Tibial nerve (tissue), 4 donors: ENCODE measurements around the gene PECR.
"Not testable (repeated sequence)": the region's sequence is repeated elsewhere in the genome, so short reads cannot be mapped to it uniquely, and the experiment has no call there.

Source experiments
- EP300 ChIP-seq, 2 donors: sonication (generic); formaldehyde crosslinking; IDR thresholded peaks; one replicate each; pipeline ENCODE4 v1.6.1; 2017; ENCODE audit warnings: antibody characterized with exemption in 2 of 2, mild to moderate bottlenecking in 1 of 2
- POLR2A ChIP-seq, 2 donors: fragments of 450-650 bp; IDR thresholded peaks; one replicate each; pipeline ENCODE4 v1.6.1; 2017; ENCODE audit warnings: antibody characterized with exemption in 2 of 2, mild to moderate bottlenecking in 2 of 2, moderate library complexity in 2 of 2
- TF ChIP-seq, protein P1 (sequence below), 5 experiments: fragments of 200-600 bp in 3 of 5; fragments of 450-650 bp in 2 of 5; sonication (generic) in 3 of 5; IDR thresholded peaks; one replicate each; pipeline ENCODE4 v1.5.1; 2016 to 2019; ENCODE audit warnings: antibody characterized with exemption in 5 of 5, mild to moderate bottlenecking in 3 of 5, moderate library complexity in 2 of 5

DNA sequence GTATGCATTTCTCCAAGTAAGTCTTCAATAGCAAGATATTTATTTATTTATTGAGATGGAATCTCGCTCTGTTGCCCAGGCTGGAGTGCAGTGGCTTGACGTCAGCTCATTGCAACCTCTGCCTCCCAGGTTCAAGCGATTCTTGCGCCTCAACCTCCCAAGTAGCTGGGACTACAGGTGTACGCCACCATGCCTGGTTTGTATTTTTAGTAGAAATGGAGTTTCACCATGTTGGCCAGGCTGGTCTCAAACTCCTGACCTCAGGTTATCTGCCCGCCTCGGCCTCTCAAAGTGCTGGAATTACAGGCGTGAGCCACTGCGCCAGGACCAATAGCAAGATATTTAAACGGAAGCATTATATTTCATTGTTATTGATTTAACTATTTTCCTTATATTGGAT, 1.6 kb downstream of the PECR start:
- TF ChIP-seq, protein P1, sequence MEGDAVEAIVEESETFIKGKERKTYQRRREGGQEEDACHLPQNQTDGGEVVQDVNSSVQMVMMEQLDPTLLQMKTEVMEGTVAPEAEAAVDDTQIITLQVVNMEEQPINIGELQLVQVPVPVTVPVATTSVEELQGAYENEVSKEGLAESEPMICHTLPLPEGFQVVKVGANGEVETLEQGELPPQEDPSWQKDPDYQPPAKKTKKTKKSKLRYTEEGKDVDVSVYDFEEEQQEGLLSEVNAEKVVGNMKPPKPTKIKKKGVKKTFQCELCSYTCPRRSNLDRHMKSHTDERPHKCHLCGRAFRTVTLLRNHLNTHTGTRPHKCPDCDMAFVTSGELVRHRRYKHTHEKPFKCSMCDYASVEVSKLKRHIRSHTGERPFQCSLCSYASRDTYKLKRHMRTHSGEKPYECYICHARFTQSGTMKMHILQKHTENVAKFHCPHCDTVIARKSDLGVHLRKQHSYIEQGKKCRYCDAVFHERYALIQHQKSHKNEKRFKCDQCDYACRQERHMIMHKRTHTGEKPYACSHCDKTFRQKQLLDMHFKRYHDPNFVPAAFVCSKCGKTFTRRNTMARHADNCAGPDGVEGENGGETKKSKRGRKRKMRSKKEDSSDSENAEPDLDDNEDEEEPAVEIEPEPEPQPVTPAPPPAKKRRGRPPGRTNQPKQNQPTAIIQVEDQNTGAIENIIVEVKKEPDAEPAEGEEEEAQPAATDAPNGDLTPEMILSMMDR (IDR thresholded peaks at IDR 0.05): not testable (repeated sequence)
- not testable (repeated sequence) for TF ChIP-seq POLR2A, EP300 (IDR thresholded peaks at IDR 0.05)
